Lower leg skin (tissue), 4 donors: Measurements from ENCODE around the gene TM4SF1. TPM values are rescaled to one million over a fixed set of nuclear protein-coding genes. Genes with fewer than 3 reads are reported as not detected.
"Not testable (repeated sequence)": the region's sequence is repeated elsewhere in the genome, so short reads cannot be mapped to it uniquely, and the experiment has no call there.

Experiments used
- DNase-seq, 2 donors: peaks; one replicate each; pipeline ENCODE4 v3.0.0-alpha.2; 2019; ENCODE audit warnings: low spot score in 2 of 2
- H3K4me3 ChIP-seq: fragments of 200-600 bp; sonication (generic); 2 replicates; pipeline ENCODE4 v1.5.1; 2017; ENCODE audit warnings: mild to moderate bottlenecking, low read depth; ENCODE audit not compliant: poor library complexity, severe bottlenecking
- CTCF ChIP-seq, 3 donors: fragments of 450-650 bp; IDR thresholded peaks; one replicate each; pipeline ENCODE4 v1.5.1; 2016; ENCODE audit warnings: antibody characterized with exemption in 3 of 3, mild to moderate bottlenecking in 3 of 3, moderate library complexity in 2 of 3
- POLR2A ChIP-seq, 2 donors: fragments of 450-650 bp; IDR thresholded peaks; one replicate each; pipeline ENCODE4 v1.6.1; 2016 to 2017; ENCODE audit warnings: antibody characterized with exemption in 2 of 2, mild to moderate bottlenecking in 1 of 2, moderate library complexity in 1 of 2
- WGBS, 2 donors: methylation state at CpG; one replicate each; pipeline ENCODE4 v1.1.5; 2018; 5-methylcytosine and 5-hydroxymethylcytosine counted together
- intact Hi-C: fragments of 100-400 bp; cut with DNase I; formaldehyde crosslinking; loops from one replicate; pipeline ENCODE4 v1.15.0; 2023; ENCODE audit warnings: low total_unique reads
- total RNA-seq, 4 donors: library from RNA; depleted of rRNA; stranded (reverse); fragments of >200 nt; gene quantifications; one replicate each; pipeline ENCODE4 v1.1.0, GENCODE V29; 2016

The TM4SF1 gene
- total RNA-seq, 4 donors from 2014 or later, result 24.5 to 131 (median 51.0) TPM

- TF ChIP-seq POLR2A (IDR thresholded peaks at IDR 0.05), result no peak
- no peak for TF ChIP-seq CTCF (IDR thresholded peaks at IDR 0.05)
- WGBS, 2 donors, result 59 to 71% methylated on average over 4 of the region's 4 CpGs
- intact Hi-C loops, result no loop called here
- H3K4me3 ChIP-seq, result no peak overlapping the region
- no peak for DNase-seq
Observed at GRCh38 chr3:149342413-149343380, 34.8 kb downstream of the TM4SF1 start.

- DNase-seq, result no peak
- WGBS, 2 donors, result 18 to 33% methylated on average over 1 of the region's 1 CpG
- no peak overlapping the region for H3K4me3 ChIP-seq
- intact Hi-C loops, result no loop called here
- TF ChIP-seq POLR2A (IDR thresholded peaks at IDR 0.05), result no peak
- no peak for TF ChIP-seq CTCF (IDR thresholded peaks at IDR 0.05)
Observed at GRCh38 chr3:149340310-149340933, 37.0 kb downstream of the TM4SF1 start.

DNA sequence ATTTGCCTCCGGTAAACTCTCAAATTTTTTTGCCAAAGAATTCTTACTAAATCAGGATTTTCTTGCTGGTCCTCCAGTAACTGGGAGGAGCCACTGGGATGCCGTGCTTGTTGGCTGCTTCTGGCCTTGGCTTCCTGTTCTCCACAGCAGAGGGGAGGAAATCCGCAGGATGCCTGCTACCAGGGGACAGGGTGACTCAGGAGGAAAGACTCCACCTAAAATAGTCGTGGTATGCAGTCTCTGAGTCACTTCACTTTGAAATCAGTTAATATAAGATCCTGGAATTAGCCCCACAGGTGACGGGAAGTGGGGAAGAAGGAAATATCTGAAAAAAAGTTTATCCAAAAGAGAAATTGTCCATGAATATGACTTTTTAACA is 37.5 kb downstream of the TM4SF1 start:
- intact Hi-C loops, result no loop called here
- peak; percentile 80 to 93 for DNase-seq
- TF ChIP-seq CTCF (IDR thresholded peaks at IDR 0.05) (no peak), POLR2A (IDR thresholded peaks at IDR 0.05) (no peak)
- 5 to 9% methylated on average over 5 of the region's 5 CpGs for WGBS, 2 donors
- no peak overlapping the region for H3K4me3 ChIP-seq

DNA sequence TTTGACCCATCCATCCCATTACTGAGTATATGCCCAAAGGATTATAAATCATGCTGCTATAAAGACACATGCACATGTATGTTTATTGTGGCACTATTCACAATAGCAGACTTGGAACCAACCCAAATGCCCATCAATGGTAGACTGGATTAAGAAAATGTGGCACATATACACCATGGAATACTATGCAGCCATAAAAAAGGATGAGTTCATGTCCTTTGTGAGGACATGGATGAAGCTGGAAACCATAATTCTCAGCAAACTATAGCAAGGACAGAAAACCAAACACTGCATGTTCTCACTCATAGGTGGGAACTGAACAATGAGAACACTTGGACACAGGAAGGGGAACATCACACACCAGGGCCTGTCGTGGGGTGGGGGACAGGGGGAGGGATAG is 40.0 kb downstream of the TM4SF1 start:
- DNase-seq, H3K4me3 ChIP-seq, intact Hi-C loops: not testable (repeated sequence)
- 86 to 94% methylated on average over 1 of the region's 1 CpG for WGBS, 2 donors

DNA sequence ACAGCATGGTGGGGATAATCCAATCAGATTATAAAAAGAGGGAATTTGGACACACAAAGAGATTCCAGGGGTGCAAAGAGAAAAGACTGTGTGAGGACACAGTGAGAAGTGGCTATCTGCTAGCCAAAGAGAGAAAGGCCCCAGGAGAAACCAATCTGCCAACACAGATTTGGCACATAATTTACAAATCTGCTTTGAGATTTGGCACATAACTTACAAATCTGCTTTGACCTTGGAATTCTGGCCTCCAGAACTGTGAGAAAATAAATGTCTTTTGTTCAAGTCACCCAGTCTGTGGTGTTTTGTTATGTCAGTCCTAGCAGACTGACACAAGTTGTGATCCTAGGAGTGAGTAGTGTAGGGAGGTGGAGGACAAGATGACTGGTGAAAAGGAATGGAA is 40.5 kb downstream of the TM4SF1 start:
- TF ChIP-seq CTCF (IDR thresholded peaks at IDR 0.05) (no peak), POLR2A (IDR thresholded peaks at IDR 0.05) (no peak)
- no peak for DNase-seq
- H3K4me3 ChIP-seq, result no peak overlapping the region
- intact Hi-C loops, result no loop called here

- no peak within 1 kb of the TSS for H3K4me3 ChIP-seq
- DNase-seq, result no peak
- TF ChIP-seq CTCF (IDR thresholded peaks at IDR 0.05), result no peak
- TF ChIP-seq POLR2A (IDR thresholded peaks at IDR 0.05), result no peak
- intact Hi-C loops, result no loop called here
- WGBS, 2 donors, result 62 to 67% methylated on average over 11 of the region's 11 CpGs
Observed at GRCh38 chr3:149333176-149333859, 44.1 kb downstream of the TM4SF1 start, which contains the start of gene TM4SF18. TSS of gene TM4SF18 (minus strand) at chr3:149333636. CDS start at chr3:149333382, 254 bp downstream.
